Erythroblast (primary cell): ENCODE data around the gene PPP1R3A.

ENCODE experiments used
- DNase-seq, 2 experiments: peaks; one replicate each; lab custom pipeline; 2025; lab: John Stamatoyannopoulos, UW
- GATA1 ChIP-seq: IDR thresholded peaks from 2 replicates; pipeline ENCODE4 v1.6.1; 2011; ENCODE audit warnings: low read depth, mild to moderate bottlenecking, control low read depth, low read length, moderate library complexity
- POLR2A ChIP-seq: IDR thresholded peaks from 2 replicates; pipeline ENCODE4 v1.6.1; 2011; ENCODE audit warnings: mild to moderate bottlenecking, low read length

The PPP1R3A gene

DNA sequence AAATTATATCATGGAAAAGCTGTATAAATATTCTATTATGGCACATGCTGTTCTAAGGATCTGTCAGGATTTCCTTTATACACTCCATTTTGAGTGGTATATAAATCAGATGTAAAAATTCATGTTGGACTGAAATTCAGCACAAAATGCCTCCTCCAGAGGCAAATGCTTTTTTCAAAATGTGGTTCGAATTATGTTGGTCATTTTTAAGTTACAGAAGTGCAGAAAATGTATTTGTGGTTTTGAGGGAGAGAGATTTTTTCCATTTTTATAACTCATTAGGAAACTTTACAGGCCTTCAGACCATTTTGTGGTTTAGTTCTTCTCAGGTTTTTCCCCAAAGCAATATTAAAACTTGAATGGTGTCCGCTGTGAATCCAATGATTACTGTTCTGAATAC lies 2.9 kb downstream of the PPP1R3A start:
- TF ChIP-seq GATA1 (no peak), POLR2A (no peak)
- DNase-seq = no peak

DNA sequence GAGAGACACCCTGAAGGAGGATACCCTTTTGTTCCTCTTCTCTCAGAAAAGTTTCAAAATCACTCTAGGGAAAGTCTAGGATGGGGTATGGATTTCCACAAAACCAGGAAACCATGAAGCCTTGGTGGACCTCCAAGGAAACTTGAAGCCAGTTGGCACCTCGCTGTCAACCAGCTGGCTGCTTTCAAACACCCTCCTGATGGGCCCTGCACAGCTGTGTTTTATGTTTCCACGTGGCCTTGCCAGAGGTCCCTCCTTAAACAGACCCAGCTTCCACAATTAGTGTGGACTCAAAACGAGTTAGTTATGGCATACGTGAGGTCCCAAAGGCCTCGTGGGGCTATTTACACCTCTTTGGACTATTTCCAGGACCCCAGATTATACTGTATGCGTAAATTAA lies 5.9 kb downstream of the PPP1R3A start:
- DNase-seq = no peak
- TF ChIP-seq POLR2A = no peak
- no peak for TF ChIP-seq GATA1

GRCh38 chr7:113907617-113908016 lies 11.2 kb downstream of the PPP1R3A start:
- no peak for DNase-seq
- TF ChIP-seq POLR2A (no peak), GATA1 (no peak)

DNA sequence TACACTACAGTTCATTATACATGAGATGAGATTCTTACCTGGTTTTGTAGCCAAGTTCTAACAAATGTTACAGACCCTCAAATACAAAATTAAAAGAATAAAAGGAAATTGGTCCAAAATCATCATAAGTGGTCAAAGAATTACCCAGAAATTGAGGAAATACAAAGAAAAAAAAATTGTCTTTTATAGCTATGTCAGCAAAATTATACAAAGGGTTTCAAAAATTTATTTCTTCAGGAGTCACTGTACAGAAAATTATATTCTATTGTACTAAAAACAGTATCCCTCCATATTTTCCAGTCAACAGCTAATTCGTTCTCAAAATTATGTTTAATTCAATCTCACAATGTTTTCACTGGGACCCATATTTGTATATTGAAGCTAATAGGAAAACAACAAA lies 14.3 kb downstream of the PPP1R3A start:
- TF ChIP-seq POLR2A = no peak
- TF ChIP-seq GATA1 = no peak
- DNase-seq = no peak

DNA sequence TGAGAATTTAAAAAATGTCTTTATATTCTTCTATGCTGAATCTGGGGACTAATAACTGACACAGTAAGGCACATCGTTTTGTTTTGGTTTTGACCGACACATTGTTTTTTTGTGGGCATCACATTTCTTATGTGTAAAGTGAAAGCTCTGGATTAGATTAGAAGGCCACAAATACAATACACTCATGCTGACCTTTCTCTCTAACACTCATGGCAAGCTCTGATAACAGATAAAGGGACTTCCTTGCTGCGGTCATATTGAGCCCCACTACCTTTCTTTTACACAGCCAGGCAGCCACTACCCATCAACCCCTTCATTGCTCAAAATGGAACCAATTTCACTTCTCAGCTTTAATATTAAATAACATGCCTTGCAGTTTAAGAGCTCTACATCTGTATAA lies 26.0 kb downstream of the PPP1R3A start:
- no peak for TF ChIP-seq POLR2A
- no peak for TF ChIP-seq GATA1
- DNase-seq = no peak

- DNase-seq = no peak
- no peak for TF ChIP-seq POLR2A
- TF ChIP-seq GATA1 = no peak
Measured at GRCh38 chr7:113891828-113892227, 27.0 kb downstream of the PPP1R3A start.

DNA sequence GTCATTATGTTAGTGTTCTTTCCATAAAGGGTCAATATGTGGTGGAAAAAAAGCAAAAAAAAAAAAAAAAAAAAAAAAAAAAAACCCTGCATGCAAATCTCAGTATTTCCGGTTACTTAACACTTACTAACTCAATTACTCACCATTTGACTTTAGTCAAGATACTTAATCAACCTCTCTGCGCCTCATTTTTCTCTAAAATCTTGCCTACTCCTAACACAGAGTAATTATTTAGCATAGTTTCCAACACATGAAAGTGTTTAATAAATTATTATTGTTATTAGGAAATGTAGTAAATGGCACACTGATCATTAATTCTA lies 27.8 kb downstream of the PPP1R3A start:
- TF ChIP-seq GATA1 = no peak
- TF ChIP-seq POLR2A = no peak
- DNase-seq = no peak

DNA sequence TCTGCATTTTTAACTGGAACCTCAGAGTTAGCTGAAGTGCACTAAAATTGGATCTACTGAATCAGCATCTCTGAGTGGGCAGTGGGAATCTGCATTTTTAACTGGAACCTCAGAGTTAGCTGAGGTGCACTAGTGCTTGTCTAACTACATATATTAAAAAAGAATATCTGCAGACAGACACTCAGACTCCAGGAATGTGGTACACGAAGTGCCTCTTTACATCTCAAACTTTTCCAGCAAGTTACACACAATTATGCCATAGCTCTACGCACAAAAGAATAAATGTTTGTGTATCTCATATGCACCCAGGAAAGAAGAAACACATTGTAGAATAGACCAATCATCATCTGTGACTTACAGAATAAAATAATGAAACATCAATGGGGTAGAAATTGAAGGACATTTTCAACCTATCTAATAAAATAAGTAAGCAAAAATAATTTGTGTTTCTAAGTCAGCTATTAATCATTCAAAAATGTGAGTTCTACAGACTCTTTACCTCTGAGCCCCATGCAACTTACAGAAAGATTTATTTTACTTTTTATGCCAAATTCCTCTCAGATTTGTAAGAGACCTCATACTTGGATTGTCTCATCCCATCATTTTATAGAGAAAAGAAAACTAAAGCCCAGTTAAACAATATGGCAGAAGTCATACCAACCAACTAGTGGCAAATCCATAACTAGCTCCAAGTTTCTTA lies 28.3 kb downstream of the PPP1R3A start:
- DNase-seq = no peak
- TF ChIP-seq POLR2A = no peak
- TF ChIP-seq GATA1 = no peak

GRCh38 chr7:113883096-113883495 lies 35.7 kb downstream of the PPP1R3A start:
- no peak for TF ChIP-seq GATA1
- no peak for TF ChIP-seq POLR2A
- no peak for DNase-seq

DNA sequence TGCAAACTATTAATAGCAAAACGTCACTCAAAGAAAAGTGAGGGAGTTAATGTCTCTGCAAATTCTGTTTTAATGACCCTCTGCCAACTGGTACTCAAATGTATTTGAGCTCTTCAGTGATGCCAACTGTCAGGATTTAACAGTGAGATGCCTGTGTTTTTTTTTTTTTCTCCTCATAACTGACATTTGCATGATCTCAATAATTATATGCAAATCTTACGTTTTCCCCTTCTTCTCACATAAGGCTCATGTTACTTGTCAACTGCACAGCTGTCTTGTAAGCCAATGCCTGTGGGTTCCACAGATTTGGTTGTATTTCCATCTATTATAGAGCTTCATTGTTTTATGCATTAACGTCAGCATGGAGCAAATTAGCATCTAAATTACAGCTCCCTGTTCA lies 38.2 kb downstream of the PPP1R3A start:
- no peak for DNase-seq
- TF ChIP-seq POLR2A (no peak), GATA1 (no peak)

- DNase-seq = no peak
- TF ChIP-seq POLR2A = no peak
- no peak for TF ChIP-seq GATA1
Measured at GRCh38 chr7:113878394-113878992, 40.3 kb downstream of the PPP1R3A start.

DNA sequence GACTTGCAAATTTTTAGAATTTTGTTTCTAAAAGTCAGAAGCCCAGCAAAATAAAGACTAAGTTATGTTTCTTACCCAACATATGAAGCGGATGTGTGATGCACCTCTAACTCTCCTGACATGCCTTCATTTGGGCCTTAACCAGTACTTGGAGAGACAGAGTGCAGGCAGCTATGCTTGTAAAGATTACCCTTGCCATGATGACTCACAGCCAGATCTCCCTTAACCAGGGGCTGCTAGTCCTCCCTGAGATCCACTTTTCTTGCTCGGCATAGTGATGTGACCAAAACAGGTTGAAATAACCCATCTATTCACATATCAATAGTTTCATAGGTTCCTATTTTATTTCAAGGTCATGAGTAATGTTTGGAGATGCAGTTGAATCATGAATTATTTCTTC lies 43.6 kb downstream of the PPP1R3A start:
- DNase-seq = no peak
- no peak for TF ChIP-seq GATA1
- TF ChIP-seq POLR2A = no peak

GRCh38 chr7:113873554-113874151 lies 45.2 kb downstream of the PPP1R3A start:
- no peak for DNase-seq
- no peak for TF ChIP-seq GATA1
- TF ChIP-seq POLR2A = no peak

GRCh38 chr7:113872981-113873380 lies 45.8 kb downstream of the PPP1R3A start:
- no peak for DNase-seq
- no peak for TF ChIP-seq POLR2A
- no peak for TF ChIP-seq GATA1
